Muscle of back (tissue), 11 donors: ENCODE results near the gene EEF1A2. TPM values are rescaled to one million over a fixed set of nuclear protein-coding genes. Genes with fewer than 3 reads are reported as not detected.

Experiments used
- DNase-seq, 3 donors: peaks; one replicate each; pipeline versions ENCODE4 v3.0.0 to v3.0.0-alpha.2; 2013
- polyA plus RNA-seq, 10 donors: library from polyadenylated mRNA; unstranded; fragments of 120-200 nt; gene quantifications; one replicate each; pipeline ENCODE4 v1.2.1, GENCODE V29; 2013; ENCODE audit not compliant: insufficient read length in 10 of 10

EEF1A2 gene
- polyA plus RNA-seq, 10 donors: 401 to 971 (median 772) TPM

- DNase-seq: no peak
Measured at GRCh38 chr20:63471717-63471980, 27.2 kb downstream of the EEF1A2 start.

- no peak for DNase-seq
Measured at GRCh38 chr20:63471002-63471716, 27.7 kb downstream of the EEF1A2 start.

- DNase-seq: no peak
Measured at GRCh38 chr20:63470410-63470809, 28.5 kb downstream of the EEF1A2 start.

DNA sequence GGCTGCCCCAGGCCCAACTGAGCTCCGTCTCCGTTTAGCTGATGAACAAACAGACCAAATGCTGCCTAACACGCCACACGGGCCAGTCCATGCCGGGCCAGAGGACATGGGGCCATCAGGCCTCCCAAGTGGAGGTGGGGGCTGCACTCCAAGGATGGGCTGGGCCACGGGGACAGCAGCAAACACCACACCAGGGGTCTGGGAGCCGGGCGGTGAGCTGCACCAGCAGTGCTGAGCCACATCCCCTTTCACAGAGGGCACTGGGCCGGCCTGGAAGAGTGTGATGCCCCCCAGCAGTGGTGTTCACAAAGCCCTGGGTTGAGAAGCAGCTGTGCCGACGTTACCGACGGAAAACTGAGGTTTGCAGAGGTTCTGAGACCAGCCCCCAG lies 29.2 kb downstream of the EEF1A2 start:
- no peak for DNase-seq

DNA sequence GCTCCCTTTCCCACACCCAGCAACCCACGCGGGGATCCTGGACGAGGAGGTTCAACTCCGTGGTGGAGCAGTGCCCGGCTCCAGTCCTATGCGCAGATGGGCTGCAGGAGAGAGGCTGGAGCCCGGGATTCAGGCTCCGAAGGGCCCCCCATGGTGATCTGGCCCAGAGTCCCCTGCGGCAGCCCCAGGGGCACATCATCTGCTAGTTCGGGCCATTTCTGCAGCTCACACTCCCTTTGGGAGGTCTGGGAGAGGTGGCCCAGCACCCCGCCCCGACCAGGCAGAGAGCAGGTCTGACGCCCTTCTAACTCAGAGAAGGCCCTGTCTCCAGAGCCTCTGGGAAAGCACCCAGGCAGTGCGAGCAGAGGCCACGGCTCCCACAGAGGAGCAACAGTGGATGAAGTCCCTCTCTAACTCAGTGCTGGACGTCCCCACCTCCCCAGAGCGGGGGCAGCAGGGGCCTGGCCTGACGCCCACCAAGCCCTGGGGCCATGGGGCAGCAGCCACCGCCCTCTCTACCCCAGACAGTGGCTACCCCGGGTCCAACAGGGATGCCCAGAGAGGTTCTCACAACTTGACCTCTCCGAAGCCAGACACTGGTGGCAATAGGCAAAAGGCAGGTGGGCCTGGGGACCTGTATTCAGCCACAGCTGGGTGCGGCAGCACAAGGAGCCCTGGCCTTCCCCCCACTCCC lies 29.7 kb downstream of the EEF1A2 start:
- DNase-seq: no peak

DNA sequence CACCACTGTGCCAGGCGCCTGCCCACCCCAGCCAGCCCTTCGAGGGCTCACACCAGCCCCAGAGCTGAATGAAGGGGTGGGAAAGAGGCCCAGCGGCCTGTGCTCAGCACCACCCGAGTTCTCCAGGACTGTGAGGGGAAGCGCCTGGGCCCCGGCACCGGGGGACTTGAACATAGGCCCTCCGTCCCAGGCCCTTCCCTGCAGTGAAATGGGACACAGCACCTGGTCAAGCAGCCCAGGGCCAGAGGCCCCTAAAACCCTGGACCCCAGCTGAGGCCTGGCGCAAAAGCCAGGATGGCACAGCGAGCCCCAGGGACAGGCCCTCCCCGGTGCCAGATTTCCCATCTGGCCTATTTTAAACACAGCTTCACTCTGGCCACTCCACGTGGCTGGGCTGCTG lies 30.5 kb downstream of the EEF1A2 start:
- no peak for DNase-seq

GRCh38 chr20:63467294-63468083 lies 31.4 kb downstream of the EEF1A2 start:
- DNase-seq: no peak

DNA sequence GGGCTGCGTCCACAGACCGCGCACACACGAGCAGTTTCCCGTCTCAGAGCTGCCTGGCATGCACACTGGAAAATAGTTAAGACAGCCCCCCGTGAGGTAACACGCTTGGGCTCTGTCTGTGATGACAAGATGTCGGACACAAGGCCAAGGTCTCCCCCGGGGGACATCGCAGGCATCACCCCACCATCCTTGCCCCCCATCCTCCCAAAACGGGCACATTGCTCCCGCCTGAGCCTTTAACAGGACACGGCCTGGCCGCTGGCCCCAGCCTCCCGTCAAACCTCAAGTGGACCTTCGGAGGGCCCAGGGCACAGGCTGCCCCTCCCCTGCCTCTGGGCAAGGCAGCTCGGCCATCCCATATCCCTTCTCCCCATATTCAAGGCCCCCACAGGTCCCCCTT lies 32.0 kb downstream of the EEF1A2 start:
- DNase-seq: no peak

- DNase-seq: no peak
Measured at GRCh38 chr20:63466250-63466825, 32.5 kb downstream of the EEF1A2 start.

GRCh38 chr20:63465380-63466249 lies 33.3 kb downstream of the EEF1A2 start:
- no peak for DNase-seq

DNA sequence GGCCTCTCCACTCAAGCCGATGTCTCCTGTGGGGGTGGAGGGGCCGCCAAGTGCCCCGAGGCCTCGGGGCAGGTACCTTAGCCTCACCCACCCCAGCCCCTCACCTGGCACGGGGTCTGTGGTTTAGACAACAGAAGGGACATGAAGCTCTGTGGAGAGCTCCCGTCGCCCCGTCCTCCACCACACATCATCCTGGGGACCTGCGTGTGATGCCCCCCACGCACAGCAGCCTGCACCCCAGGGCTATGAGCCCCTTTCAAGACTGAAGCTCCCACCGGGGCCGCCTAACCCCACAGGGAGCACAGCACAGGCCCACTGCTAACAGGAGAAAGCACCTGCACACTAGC lies 34.6 kb downstream of the EEF1A2 start:
- no peak for DNase-seq

DNA sequence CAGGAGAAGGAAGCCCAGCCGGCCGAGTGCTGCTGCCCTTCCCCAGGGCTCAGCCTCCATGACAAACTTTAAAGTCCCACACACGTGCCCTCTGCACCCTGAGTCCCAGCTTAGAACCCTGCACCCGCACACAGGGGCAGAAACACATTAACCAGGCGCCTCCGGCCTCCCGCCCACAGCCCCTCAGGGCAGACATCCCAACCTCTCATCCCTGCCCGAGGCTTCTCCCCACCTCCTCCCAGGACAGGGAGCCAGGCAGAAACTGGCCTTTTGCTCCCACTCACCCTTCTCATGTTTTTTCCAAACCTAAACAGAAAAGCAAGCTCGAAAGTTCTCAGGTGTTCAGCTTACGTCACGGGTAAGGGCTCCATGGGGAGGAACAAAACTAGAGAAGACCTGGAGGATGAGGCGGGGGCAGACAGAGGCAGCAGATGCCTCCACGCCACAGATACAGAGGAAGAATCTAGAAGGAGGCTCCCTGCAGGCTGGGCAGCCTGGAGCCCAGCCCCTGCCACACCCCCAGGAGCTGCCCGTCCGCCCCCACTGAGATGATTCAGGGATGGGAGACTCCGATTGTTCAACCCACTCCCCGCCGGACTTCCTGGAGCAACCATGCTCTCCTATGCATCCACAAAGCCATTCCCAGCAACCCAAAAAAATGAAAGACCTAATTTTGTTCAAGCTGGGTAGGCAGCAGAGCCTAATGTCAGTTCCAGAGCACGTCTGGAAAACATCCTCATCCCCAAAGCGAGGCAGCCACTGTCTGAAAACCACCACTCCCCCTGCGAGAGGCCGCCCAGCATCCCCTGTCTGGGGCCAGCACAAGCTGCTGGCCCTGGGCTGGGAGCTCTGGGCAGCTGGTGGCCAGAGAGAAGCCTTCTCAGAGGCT lies 35.2 kb downstream of the EEF1A2 start:
- DNase-seq: no peak

- no peak for DNase-seq
Measured at GRCh38 chr20:63462244-63462643, 36.6 kb downstream of the EEF1A2 start.

DNA sequence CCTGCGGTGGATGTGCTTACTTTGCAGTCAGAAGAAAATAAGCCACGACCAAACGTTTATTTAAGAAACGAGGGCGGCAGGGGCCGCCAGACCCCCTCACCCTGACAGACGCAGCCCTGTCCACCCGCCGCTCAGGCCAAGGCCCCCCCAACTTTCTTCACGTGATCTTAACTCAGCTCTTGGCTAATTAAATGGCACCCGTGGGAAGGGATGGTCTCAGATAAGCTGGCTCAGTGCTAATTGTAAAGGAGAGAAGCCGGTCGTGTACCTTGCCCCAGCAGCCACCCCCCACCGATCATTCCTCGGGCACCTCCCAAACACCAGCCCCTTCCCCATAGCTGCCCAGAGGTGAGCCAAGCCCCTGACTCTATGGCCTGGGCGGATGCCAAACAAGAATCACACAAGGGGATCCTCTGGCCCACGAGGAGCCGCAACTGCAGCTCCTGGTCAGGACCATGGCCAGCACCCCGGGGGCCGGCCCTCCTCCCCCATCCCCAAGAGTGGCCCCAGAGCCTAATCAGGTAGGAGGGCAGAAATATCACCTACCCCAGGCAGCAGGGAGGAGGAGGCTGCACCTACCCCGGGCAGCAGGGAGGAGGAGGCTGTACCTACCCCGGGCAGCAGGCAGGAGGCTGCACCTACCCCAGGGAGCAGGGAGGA lies 37.6 kb downstream of the EEF1A2 start:
- no peak for DNase-seq

GRCh38 chr20:63459070-63459380 lies 39.9 kb downstream of the EEF1A2 start:
- DNase-seq: no peak

GRCh38 chr20:63458170-63459069 lies 40.5 kb downstream of the EEF1A2 start:
- DNase-seq: no peak

- no peak for DNase-seq
Measured at GRCh38 chr20:63457737-63458136, 41.1 kb downstream of the EEF1A2 start.

DNA sequence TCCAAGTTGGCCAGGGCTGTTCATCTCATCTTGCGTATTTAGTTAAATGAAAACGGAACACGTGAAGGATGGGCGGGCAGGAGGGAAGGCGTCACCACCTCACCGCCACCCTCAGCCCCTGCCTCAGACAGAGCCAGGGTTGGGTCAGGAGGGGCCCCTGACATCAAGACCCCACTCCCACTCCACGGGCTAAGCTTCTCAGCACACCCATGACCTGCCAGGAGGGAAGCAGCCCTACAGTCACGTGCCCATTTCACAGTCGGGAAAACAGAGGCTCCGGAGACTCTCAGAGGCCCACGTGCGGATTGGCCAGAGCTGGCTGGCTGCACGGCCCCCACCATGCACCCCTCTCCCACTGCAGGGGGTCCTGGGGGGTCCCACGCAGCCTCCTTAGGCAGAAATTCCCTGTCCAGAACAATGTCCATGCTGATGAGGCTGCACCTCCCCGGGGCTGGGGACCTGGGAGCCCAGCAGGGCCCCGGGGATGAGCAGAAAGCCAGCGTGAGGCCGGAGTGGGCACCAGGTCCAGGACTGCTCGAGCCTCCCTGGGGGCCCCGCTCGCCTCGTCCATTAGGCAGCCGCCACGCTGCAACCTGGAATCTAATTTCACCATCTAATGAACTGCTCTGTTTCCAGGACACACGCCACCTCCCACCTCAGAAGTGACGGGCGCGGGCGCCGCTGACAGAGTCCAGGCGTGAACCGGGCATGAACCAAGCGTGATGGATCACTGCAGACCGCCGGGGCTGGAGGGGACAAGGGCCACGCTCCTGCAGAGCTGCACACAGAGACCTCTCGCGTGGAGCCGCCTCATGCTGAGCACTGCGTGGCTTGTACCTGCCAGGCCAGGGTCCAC lies 42.2 kb downstream of the EEF1A2 start:
- no peak for DNase-seq

DNA sequence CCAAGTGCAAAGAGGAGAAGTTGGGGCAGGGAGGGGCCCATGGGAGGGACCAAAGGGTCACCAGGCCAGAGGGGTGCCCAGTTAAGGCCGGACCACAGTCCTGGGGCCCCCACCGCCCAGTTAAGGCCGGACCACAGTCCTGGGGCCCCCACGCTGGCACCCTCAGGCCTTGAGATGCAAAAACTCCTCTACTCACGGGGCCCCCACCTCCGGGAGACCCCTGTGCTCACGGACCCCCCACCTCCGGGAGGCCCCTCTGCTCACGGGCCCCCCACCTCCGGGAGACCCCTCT lies 43.4 kb downstream of the EEF1A2 start:
- no peak for DNase-seq
